Endothelial cell of umbilical vein (primary cell): Measurements from ENCODE around the gene UQCC2. TPM values are rescaled to one million over a fixed set of nuclear protein-coding genes. Genes with fewer than 3 reads are reported as not detected.

Experiments used
- BruUV-seq: library from RNA; stranded (reverse); fragments of 400-500 nt; replicated peaks from 2 replicates; lab custom pipeline; 2021; lab: Mats Ljungman, UMichigan
- CTCF ChIA-PET: fragments of 300-600, 350-600 bp; sonication (Branson Sonifier 250); formaldehyde crosslinking; loops from one replicate; lab custom pipeline; 2021; ENCODE audit warnings: antibody characterized with exemption, inconsistent platforms; lab: Charles Lee
- POLR2A ChIA-PET: fragments of 300-600, 350-600 bp; sonication (Branson Sonifier 250); formaldehyde crosslinking; loops from one replicate; lab custom pipeline; 2021; ENCODE audit warnings: antibody characterized with exemption, inconsistent platforms; lab: Charles Lee
- DNase-seq: peaks from one replicate; pipeline ENCODE4 v3.0.0-alpha.2; 2011; ENCODE audit warnings: low read depth, low spot score
- FAIRE-seq: peaks from 2 replicates; lab custom pipeline; 2011; peaks lifted over from hg19 to GRCh38; lab: Jason Lieb, UNC
- H2AFZ ChIP-seq: 2 replicates; pipeline ENCODE4 v1.6.0; 2012; ENCODE audit warnings: low read depth, low read length, control low read depth, inconsistent platforms
- H3K27ac ChIP-seq: 2 replicates; pipeline ENCODE4 v1.5.1; 2011; ENCODE audit warnings: low read depth, mild to moderate bottlenecking, control low read depth, low read length, moderate library complexity; ENCODE audit not compliant: insufficient read depth
- H3K27me3 ChIP-seq, 2 experiments: 2 replicates each; pipeline versions ENCODE4 v1.6.0 to v1.6.1; 2011; ENCODE audit warnings: low read length in 2 of 2, mixed read lengths in 1 of 2; ENCODE audit not compliant: control insufficient read depth in 2 of 2, insufficient read depth in 2 of 2
- H3K36me3 ChIP-seq, 2 experiments: 2 replicates in 1 of 2; 3 replicates in 1 of 2; pipeline ENCODE4 v1.5.1; 2011; ENCODE audit warnings: low read length in 2 of 2, mild to moderate bottlenecking in 1 of 2, moderate library complexity in 1 of 2; ENCODE audit not compliant: control insufficient read depth in 2 of 2, insufficient read depth in 2 of 2; ENCODE audit errors: extremely low read depth in 1 of 2
- H3K4me1 ChIP-seq: 3 replicates; pipeline ENCODE4 v1.5.1; 2011; ENCODE audit warnings: mild to moderate bottlenecking, low read length; ENCODE audit not compliant: control insufficient read depth, insufficient read depth; ENCODE audit errors: extremely low read depth
- H3K4me2 ChIP-seq: 2 replicates; pipeline ENCODE4 v1.6.1; 2011; ENCODE audit warnings: low read length, control low read depth, mixed read lengths; ENCODE audit not compliant: insufficient read depth
- H3K4me3 ChIP-seq, 3 experiments: fragments of 200-600 bp in 1 of 3; sonication (generic), shearing (Covaris generic) in 1 of 3; replicated peaks in 1 of 3; 2 replicates each; pipeline ENCODE4 v1.5.1; 2011 to 2016; ENCODE audit warnings: control low read depth in 3 of 3, low read length in 3 of 3, mild to moderate bottlenecking in 2 of 3, inconsistent platforms in 1 of 3, low read depth in 1 of 3, moderate library complexity in 1 of 3; ENCODE audit not compliant: insufficient read depth in 1 of 3
- H3K79me2 ChIP-seq: 2 replicates; pipeline ENCODE4 v1.6.0; 2012; ENCODE audit warnings: low read length, inconsistent platforms; ENCODE audit not compliant: control insufficient read depth, insufficient read depth
- H3K9ac ChIP-seq: replicated peaks from 2 replicates; pipeline ENCODE3; 2011; ENCODE audit warnings: low read length, control low read depth; ENCODE audit not compliant: insufficient read depth; ENCODE audit errors: extremely low read depth
- H3K9me1 ChIP-seq: replicated peaks from 3 replicates; pipeline ENCODE4 v1.6.0; 2011; ENCODE audit warnings: mild to moderate bottlenecking, low read length; ENCODE audit not compliant: control insufficient read depth, insufficient read depth; ENCODE audit errors: extremely low read depth
- H3K9me3 ChIP-seq: replicated peaks from 2 replicates; pipeline ENCODE4 v1.5.1; 2012; ENCODE audit warnings: low read length, inconsistent platforms; ENCODE audit not compliant: control insufficient read depth, insufficient read depth
- H4K20me1 ChIP-seq: replicated peaks from 2 replicates; pipeline ENCODE3; 2011; ENCODE audit warnings: mild to moderate bottlenecking, low read length; ENCODE audit not compliant: control insufficient read depth, insufficient read depth; ENCODE audit errors: extremely low read depth
- CTCF ChIP-seq, 2 donors: IDR thresholded peaks; 1 replicate in 1 of 2; 2 replicates in 1 of 2; pipeline ENCODE4 v1.5.1; 2011; ENCODE audit warnings: low read length in 2 of 2, mild to moderate bottlenecking in 2 of 2, moderate library complexity in 2 of 2, control low read depth in 1 of 2, inconsistent platforms in 1 of 2, low read depth in 1 of 2; ENCODE audit not compliant: insufficient read depth in 1 of 2; ENCODE audit errors: extremely low read depth in 1 of 2
- EZH2 ChIP-seq: IDR thresholded peaks from 2 replicates; pipeline ENCODE4 v1.6.1; 2012; ENCODE audit warnings: borderline replicate concordance, low read depth, mild to moderate bottlenecking, moderate library complexity, low read length, inconsistent platforms; ENCODE audit not compliant: severe bottlenecking
- FOS ChIP-seq: IDR thresholded peaks from 2 replicates; pipeline ENCODE4 v1.6.1; 2011; ENCODE audit warnings: mild to moderate bottlenecking, low read length, moderate library complexity, borderline replicate concordance; ENCODE audit not compliant: insufficient read depth
- GATA2 ChIP-seq: IDR thresholded peaks from 2 replicates; pipeline ENCODE4 v1.7.0; 2011; ENCODE audit warnings: low read depth, mild to moderate bottlenecking, moderate library complexity, mixed read lengths, low read length; ENCODE audit not compliant: insufficient read length, insufficient read depth
- JUN ChIP-seq: IDR thresholded peaks from 2 replicates; pipeline ENCODE4 v1.6.1; 2011; ENCODE audit warnings: borderline replicate concordance, low read depth; ENCODE audit not compliant: insufficient read length, insufficient read depth
- MAX ChIP-seq: IDR thresholded peaks from 2 replicates; pipeline ENCODE4 v1.6.1; 2011; ENCODE audit not compliant: insufficient read depth, insufficient read length
- MYC ChIP-seq: IDR thresholded peaks from one replicate; pipeline ENCODE4 v1.6.1; 2011; ENCODE audit warnings: mild to moderate bottlenecking, low read depth, low read length
- POLR2A ChIP-seq: IDR thresholded peaks from 2 replicates; pipeline ENCODE4 v1.6.1; 2012; ENCODE audit warnings: low read depth, mild to moderate bottlenecking, control low read depth, low read length
- POLR2AphosphoS5 ChIP-seq: IDR thresholded peaks from 2 replicates; pipeline ENCODE4 v1.6.1; 2012; ENCODE audit warnings: low read depth, mild to moderate bottlenecking, control low read depth, low read length, moderate library complexity; ENCODE audit not compliant: insufficient read depth
- dilution Hi-C: fragments of 300-500 bp; cut with MboI; formaldehyde crosslinking; loops from one replicate; pipeline ENCODE4 v1.15.0; 2019; ENCODE audit warnings: low sequenced_read_pairs; ENCODE audit not compliant: extremely low pct_ligation_motif_present
- intact Hi-C: fragments of 100-400 bp; cut with micrococcal nuclease; formaldehyde crosslinking; loops from one replicate; pipeline ENCODE4 v1.10.0; 2022
- polyA plus RNA-seq, 4 experiments: library from polyadenylated mRNA; depleted of rRNA in 3 of 4; stranded (reverse) in 3 of 4; unstranded in 1 of 4; fragments of >200 nt; gene quantifications; 2 replicates each; pipeline versions ENCODE4 v1.2.1 to v1.2.3, GENCODE V29; 2011 to 2012; ENCODE audit warnings: missing spikeins in 1 of 4
- total RNA-seq: library from RNA; stranded (reverse); gene quantifications from 2 replicates; pipeline ENCODE4 v1.2.3, GENCODE V29; 2021

UQCC2 gene
- total and polyA plus RNA-seq, 2 donors (not counting 3 experiments of a cell fraction or from before 2014, with no cell fraction given), result 46.3 to 95.3 TPM

- ChIA-PET POLR2A (no interaction called here), CTCF (interaction anchor here (1.3 to 2.1 kb wide), 3 partner anchors 10 to 315 kb away, joined by 4 to 6 read pairs (median 4); no protein-coding TSS in a partner anchor)
- Histone ChIP-seq H3K9me3 (no peaks in the 10 kb centered on the region), H3K9me1 (no peaks in the 10 kb centered on the region), H3K27me3 (peaks cover 0 to 3% of the 10 kb centered on the region in 2 experiments), H3K27ac (no peak overlapping the region), H3K4me3 (no peak overlapping the region), H2AFZ (no peak overlapping the region), H3K4me2 (no peak overlapping the region), H3K9ac (no peak overlapping the region), H4K20me1 (no peaks in the 10 kb centered on the region), H3K79me2 (peaks cover 24% of the 10 kb centered on the region), H3K36me3 (peaks cover 4% of the 10 kb centered on the region in 2 experiments), H3K4me1 (peaks cover 17% of the 10 kb centered on the region)
- no peak for TF ChIP-seq POLR2AphosphoS5
- no peak for TF ChIP-seq MYC
- no peak for TF ChIP-seq POLR2A
- no peak for TF ChIP-seq FOS
- no peak for TF ChIP-seq MAX
- TF ChIP-seq GATA2, result no peak
- TF ChIP-seq EZH2, result no peak
- no peak for TF ChIP-seq CTCF (IDR thresholded peaks at IDR 0.05; ENCODE audit: extremely low read depth in 1 of 2, insufficient read depth in 1 of 2, low read depth in 1 of 2, low read length in 2 of 2)
- no peak for TF ChIP-seq JUN
- intact Hi-C loops (no loop called here), dilution Hi-C loops (no loop called here)
- no peak for DNase-seq
- no TSS peak for BruUV-seq
- FAIRE-seq, result no peak
Measured at GRCh38 chr6:33712914-33713313, 1.4 kb upstream of the UQCC2 start.
